ENCODE data around the gene RPL22L1.
"Not testable (repeated sequence)": the region's sequence is repeated elsewhere in the genome, so short reads cannot be mapped to it uniquely, and the experiment has no call there.

RPL22L1 gene

GRCh38 chr3:170829546-170830272 lies 40.3 kb downstream of the RPL22L1 start:
- no peak for DNase-seq (ENCODE audit: low read depth, low spot score)

GRCh38 chr3:170826047-170826446 lies 43.9 kb downstream of the RPL22L1 start:
- no peak for DNase-seq (ENCODE audit: low read depth, low spot score)

GRCh38 chr3:170823562-170823961 lies 46.4 kb downstream of the RPL22L1 start:
- DNase-seq (ENCODE audit: low read depth, low spot score): not testable (repeated sequence)

GRCh38 chr3:170818325-170818724 lies 51.7 kb downstream of the RPL22L1 start:
- not testable (repeated sequence) for DNase-seq (ENCODE audit: low read depth, low spot score)

- not testable (repeated sequence) for DNase-seq (ENCODE audit: low read depth, low spot score)
Observed at GRCh38 chr3:170817471-170817870, 52.5 kb downstream of the RPL22L1 start.

- no peak for DNase-seq (ENCODE audit: low read depth, low spot score)
Observed at GRCh38 chr3:170816841-170817240, 53.2 kb downstream of the RPL22L1 start.

- no peak for DNase-seq (ENCODE audit: low read depth, low spot score)
Observed at GRCh38 chr3:170816341-170816740, 53.7 kb downstream of the RPL22L1 start.

- no peak for DNase-seq (ENCODE audit: low read depth, low spot score)
Observed at GRCh38 chr3:170815936-170816335, 54.1 kb downstream of the RPL22L1 start.

- DNase-seq (ENCODE audit: low read depth, low spot score): no peak
Observed at GRCh38 chr3:170815340-170815739, 54.7 kb downstream of the RPL22L1 start.

Measured in activated naive CD8-positive, alpha-beta T cell treated with anti-CD3 and anti-CD28 coated beads, Interleukin-2, amount 50 U/mL, for 16 hours (primary cell).